Caco-2 (cell line): Measurements from ENCODE around the gene TOR2A. TPM values are rescaled to one million over a fixed set of nuclear protein-coding genes. Genes with fewer than 3 reads are reported as not detected.

Experiments
- BruUV-seq: library from RNA; stranded (reverse); fragments of 400-500 nt; replicated peaks from 2 replicates; lab custom pipeline; 2021; lab: Mats Ljungman, UMichigan
- CTCF ChIA-PET: fragments of 300-600 bp; sonication (Branson Sonifier 250); formaldehyde crosslinking; loops from one replicate; lab custom pipeline; 2022; ENCODE audit warnings: antibody characterized with exemption; lab: Charles Lee
- POLR2A ChIA-PET: fragments of 300-600 bp; sonication (Branson Sonifier 250); formaldehyde crosslinking; loops from one replicate; lab custom pipeline; 2022; ENCODE audit warnings: antibody characterized with exemption; lab: Charles Lee
- DNase-seq, 2 experiments: peaks; one replicate each; pipeline versions ENCODE4 v3.0.0 to v3.0.0-alpha.2; 2020 to 2022
- H3K27me3 ChIP-seq: replicated peaks from 2 replicates; pipeline ENCODE4 v1.6.0; 2011; ENCODE audit warnings: low read length; ENCODE audit not compliant: control insufficient read depth, insufficient read depth
- H3K36me3 ChIP-seq: 2 replicates; pipeline ENCODE4 v1.5.1; 2011; ENCODE audit warnings: low read length; ENCODE audit not compliant: control insufficient read depth, insufficient read depth
- H3K4me1 ChIP-seq: fragments of 250-450 bp; sonication (Bioruptor Pico); 2 replicates; pipeline ENCODE4 v1.5.1; 2020; ENCODE audit warnings: mild to moderate bottlenecking
- H3K4me3 ChIP-seq: 2 replicates; pipeline ENCODE4 v1.5.1; 2011; ENCODE audit warnings: low read depth, mild to moderate bottlenecking, control low read depth, low read length
- H3K9me3 ChIP-seq: fragments of 250-450 bp; sonication (Bioruptor Pico); 2 replicates; pipeline ENCODE4 v1.5.1; 2020; ENCODE audit warnings: mild to moderate bottlenecking, moderate library complexity
- H3K27ac Mint-ChIP-seq: one replicate; pipeline ENCODE4 v1.8.0; 2022; ENCODE audit warnings: mixed read lengths; ENCODE audit not compliant: unreplicated experiment
- H3K27me3 Mint-ChIP-seq: one replicate; pipeline ENCODE4 v1.8.0; 2022; ENCODE audit warnings: mixed read lengths; ENCODE audit not compliant: insufficient read depth, unreplicated experiment
- H3K36me3 Mint-ChIP-seq: one replicate; pipeline ENCODE4 v1.8.0; 2022; ENCODE audit warnings: mild to moderate bottlenecking, mixed read lengths; ENCODE audit not compliant: insufficient read depth, unreplicated experiment
- H3K4me1 Mint-ChIP-seq: one replicate; pipeline ENCODE4 v1.8.0; 2022; ENCODE audit warnings: low read depth, mixed read lengths; ENCODE audit not compliant: unreplicated experiment
- H3K4me3 Mint-ChIP-seq: one replicate; pipeline ENCODE4 v1.8.0; 2022; ENCODE audit warnings: mild to moderate bottlenecking, moderate library complexity, mixed read lengths; ENCODE audit not compliant: unreplicated experiment
- H3K9me3 Mint-ChIP-seq: one replicate; pipeline ENCODE4 v1.8.0; 2022; ENCODE audit warnings: mixed read lengths; ENCODE audit not compliant: unreplicated experiment
- CTCF ChIP-seq, 2 experiments: fragments of 200-600 bp in 1 of 2; IDR thresholded peaks; 1 replicate in 1 of 2; 2 replicates in 1 of 2; pipeline versions ENCODE4 v1.5.1 to v1.8.0; 2011 to 2022; ENCODE audit warnings: antibody characterized with exemption in 1 of 2, control low read depth in 1 of 2, inconsistent platforms in 1 of 2, low read depth in 1 of 2, low read length in 1 of 2, mild to moderate bottlenecking in 1 of 2, moderate library complexity in 1 of 2; ENCODE audit not compliant: insufficient read depth in 1 of 2, severe bottlenecking in 1 of 2, unreplicated experiment in 1 of 2
- intact Hi-C: fragments of 100-400 bp; cut with micrococcal nuclease; formaldehyde crosslinking; loops from one replicate; pipeline ENCODE4 v1.10.0; 2022; ENCODE audit not compliant: unreplicated experiment
- total RNA-seq: library from RNA; stranded (reverse); gene quantifications from 2 replicates; pipeline ENCODE4 v1.2.3, GENCODE V29; 2022

TOR2A gene
- total RNA-seq, 1 experiment from 2014 or later, result 12.9 TPM

GRCh38 chr9:127689329-127690000 is 45.6 kb downstream of the TOR2A start:
- Mint-ChIP-seq H3K36me3 (peaks cover 5% of the 10 kb centered on the region), H3K27ac (no peak overlapping the region), H3K4me1 (peaks cover 5% of the 10 kb centered on the region), H3K9me3 (no peaks in the 10 kb centered on the region), H3K27me3 (no peaks in the 10 kb centered on the region), H3K4me3 (no peak overlapping the region)
- H3K4me1 ChIP-seq, result peaks cover 6% of the 10 kb centered on the region
- CTCF ChIA-PET, result no interaction called here
- H3K4me3 ChIP-seq, result no peak overlapping the region
- H3K36me3 ChIP-seq, result no peaks in the 10 kb centered on the region
- BruUV-seq, result no TSS peak
- DNase-seq, result no peak
- no peak for TF ChIP-seq CTCF (IDR thresholded peaks at IDR 0.05; ENCODE audit: insufficient read depth in 1 of 2, low read depth in 1 of 2, low read length in 1 of 2, severe bottlenecking in 1 of 2, unreplicated experiment in 1 of 2)
- H3K9me3 ChIP-seq, result no peaks in the 10 kb centered on the region
- H3K27me3 ChIP-seq, result no peaks in the 10 kb centered on the region
- intact Hi-C loops, result no loop called here
- POLR2A ChIA-PET, result no interaction called here

GRCh38 chr9:127686461-127687393 is 48.4 kb downstream of the TOR2A start:
- no TSS peak for BruUV-seq
- DNase-seq, result no peak
- CTCF ChIA-PET, result no interaction called here
- H3K4me1 ChIP-seq, result peaks cover 6% of the 10 kb centered on the region
- no peaks in the 10 kb centered on the region for H3K9me3 ChIP-seq
- H3K27me3 ChIP-seq, result no peaks in the 10 kb centered on the region
- Mint-ChIP-seq H3K9me3 (no peaks in the 10 kb centered on the region), H3K27ac (no peak overlapping the region), H3K36me3 (peaks cover 5% of the 10 kb centered on the region), H3K27me3 (no peaks in the 10 kb centered on the region), H3K4me3 (no peak overlapping the region), H3K4me1 (peaks cover 7% of the 10 kb centered on the region)
- no peak overlapping the region for H3K4me3 ChIP-seq
- POLR2A ChIA-PET, result no interaction called here
- no peak for TF ChIP-seq CTCF (IDR thresholded peaks at IDR 0.05; ENCODE audit: insufficient read depth in 1 of 2, low read depth in 1 of 2, low read length in 1 of 2, severe bottlenecking in 1 of 2, unreplicated experiment in 1 of 2)
- no peaks in the 10 kb centered on the region for H3K36me3 ChIP-seq
- intact Hi-C loops, result no loop called here

DNA sequence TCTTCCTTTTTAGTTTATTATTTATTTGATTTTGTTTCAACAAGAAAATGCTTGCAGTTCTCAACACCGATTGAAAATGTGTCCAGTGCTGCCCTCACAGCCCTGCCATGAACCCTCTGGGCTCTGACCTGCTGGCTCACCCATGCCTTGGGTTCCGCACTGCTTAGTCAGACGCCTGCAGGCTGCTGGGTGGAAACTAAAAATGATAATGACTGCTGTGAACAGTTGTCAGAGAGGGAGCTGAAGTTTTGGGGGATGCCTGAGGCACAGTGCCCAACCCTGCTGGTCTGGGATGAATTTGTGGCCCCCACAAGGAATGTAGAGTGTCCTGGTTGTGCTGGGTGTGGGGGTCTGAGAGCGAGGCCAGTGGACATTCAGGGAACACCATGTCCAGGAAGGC is 50.5 kb downstream of the TOR2A start:
- H3K4me1 Mint-ChIP-seq, result peaks cover 7% of the 10 kb centered on the region
- H3K27me3 Mint-ChIP-seq, result no peaks in the 10 kb centered on the region
- H3K36me3 ChIP-seq, result no peaks in the 10 kb centered on the region
- H3K4me1 ChIP-seq, result peaks cover 6% of the 10 kb centered on the region
- CTCF ChIA-PET, result interaction anchor here (0.7 kb wide), 1 partner anchor 100 kb away, joined by 3 read pairs; no protein-coding TSS in a partner anchor
- H3K36me3 Mint-ChIP-seq, result peaks cover 5% of the 10 kb centered on the region
- no TSS peak for BruUV-seq
- no peak overlapping the region for H3K4me3 Mint-ChIP-seq
- H3K4me3 ChIP-seq, result no peak overlapping the region
- TF ChIP-seq CTCF (IDR thresholded peaks at IDR 0.05; ENCODE audit: insufficient read depth in 1 of 2, low read depth in 1 of 2, low read length in 1 of 2, severe bottlenecking in 1 of 2, unreplicated experiment in 1 of 2), result no peak
- H3K9me3 ChIP-seq, result no peaks in the 10 kb centered on the region
- no peaks in the 10 kb centered on the region for H3K9me3 Mint-ChIP-seq
- DNase-seq, result peak; percentile 14 to 56
- POLR2A ChIA-PET, result interaction anchor here (0.5 kb wide), 1 partner anchor 18 kb away, joined by 3 read pairs; no protein-coding TSS in a partner anchor
- H3K27ac Mint-ChIP-seq, result peak overlapping the region; percentile 16
- no peaks in the 10 kb centered on the region for H3K27me3 ChIP-seq
- intact Hi-C loops, result no loop called here
